ENCODE results near the gene KPTN. TPM values are rescaled to one million over a fixed set of nuclear protein-coding genes. Genes with fewer than 3 reads are reported as not detected.

The KPTN gene
- total RNA-seq, 1 experiment from 2014 or later, result 23.8 TPM

GRCh38 chr19:47503130-47503825 lies 19.3 kb upstream of the KPTN start:
- no peaks in the 10 kb centered on the region for H3K36me3 ChIP-seq (ENCODE audit: control insufficient read depth in 1 of 2, insufficient read depth in 2 of 2, low read length in 2 of 2)
- intact Hi-C loops (cut with micrococcal nuclease), result no loop called here
- no peak overlapping the region for H3K4me3 ChIP-seq (replicated peaks in 1 of 2; ENCODE audit: low read depth in 1 of 2, low read length in 2 of 2)
- BruUV-seq (replicated peaks), result no TSS peak
- ChIA-PET RAD21 (ENCODE audit: low non-redundant PET in 1 of 2, low total read pairs in 2 of 2, uncharacterized antibody in 2 of 2, unreplicated experiment in 2 of 2) (no interaction called here), POLR2A (interaction anchor here (0.6 kb wide), 1 partner anchor 12 kb away, joined by 3 read pairs; the partner anchor contains the start of gene NAPA), CTCF (interaction anchor here (0.7 kb wide), 1 partner anchor 67 kb away, joined by 3 read pairs; no protein-coding TSS in a partner anchor)
- H3K27ac ChIP-seq (ENCODE audit: low read depth, low read length), result no peak overlapping the region
- no peaks in the 10 kb centered on the region for H3K4me1 ChIP-seq (ENCODE audit: control insufficient read depth in 1 of 2, insufficient read depth in 2 of 2, low read length in 2 of 2)
- no peaks in the 10 kb centered on the region for H4K20me1 ChIP-seq (ENCODE audit: insufficient read depth)
- H3K27me3 ChIP-seq (ENCODE audit: insufficient read depth, low read length), result no peaks in the 10 kb centered on the region
- H2AFZ ChIP-seq (ENCODE audit: low read depth, low read length, poor library complexity, severe bottlenecking), result no peak overlapping the region
- no peak overlapping the region for H3K9ac ChIP-seq (ENCODE audit: low read length)
- ATAC-seq (no peak), DNase-seq (ENCODE audit: low read depth, low spot score) (no peak)
- TF ChIP-seq YY1 (IDR thresholded peaks at IDR 0.05; ENCODE audit: extremely low read depth, insufficient replicate concordance, low read depth, low read length) (no peak), JUND (IDR thresholded peaks at IDR 0.05) (no peak), ZBTB33 (IDR thresholded peaks at IDR 0.05; ENCODE audit: extremely low read depth, insufficient replicate concordance, low read length) (no peak), TCF7L2 (IDR thresholded peaks at IDR 0.05; ENCODE audit: borderline replicate concordance, extremely low read depth, insufficient read depth, insufficient read length) (no peak), RAD21 (IDR thresholded peaks at IDR 0.05; ENCODE audit: low read depth) (no peak), CTCF (IDR thresholded peaks at IDR 0.05 in 2 of 3, conservative IDR thresholded peaks at IDR 0.05 in 1 of 3; ENCODE audit: borderline replicate concordance in 1 of 3, insufficient read depth in 1 of 3, low read depth in 2 of 3, low read length in 2 of 3) (no peak)
- H3K79me2 ChIP-seq (ENCODE audit: insufficient read depth, low read length), result peaks cover 14% of the 10 kb centered on the region; the same call in 1 of the 2 replicates
- H3K9me2 ChIP-seq (ENCODE audit: insufficient read depth), result no peaks in the 10 kb centered on the region
- no peaks in the 10 kb centered on the region for H3K9me3 ChIP-seq (ENCODE audit: control insufficient read depth in 1 of 2, insufficient read depth in 1 of 2, low read depth in 1 of 2, low read length in 2 of 2)
- H3K4me2 ChIP-seq (ENCODE audit: low read length), result no peak overlapping the region

All from HCT116 (cell line).